Caco-2 (cell line): Measurements from ENCODE around the gene MLYCD. TPM values are rescaled to one million over a fixed set of nuclear protein-coding genes. Genes with fewer than 3 reads are reported as not detected.

ENCODE experiments used
- BruUV-seq: library from RNA; stranded (reverse); fragments of 400-500 nt; replicated peaks from 2 replicates; lab custom pipeline; 2021; lab: Mats Ljungman, UMichigan
- CTCF ChIA-PET: fragments of 300-600 bp; sonication (Branson Sonifier 250); formaldehyde crosslinking; loops from one replicate; lab custom pipeline; 2022; ENCODE audit warnings: antibody characterized with exemption; lab: Charles Lee
- POLR2A ChIA-PET: fragments of 300-600 bp; sonication (Branson Sonifier 250); formaldehyde crosslinking; loops from one replicate; lab custom pipeline; 2022; ENCODE audit warnings: antibody characterized with exemption; lab: Charles Lee
- DNase-seq, 2 experiments: peaks; one replicate each; pipeline versions ENCODE4 v3.0.0 to v3.0.0-alpha.2; 2020 to 2022
- H3K27me3 ChIP-seq: replicated peaks from 2 replicates; pipeline ENCODE4 v1.6.0; 2011; ENCODE audit warnings: low read length; ENCODE audit not compliant: control insufficient read depth, insufficient read depth
- H3K36me3 ChIP-seq: 2 replicates; pipeline ENCODE4 v1.5.1; 2011; ENCODE audit warnings: low read length; ENCODE audit not compliant: control insufficient read depth, insufficient read depth
- H3K4me1 ChIP-seq: fragments of 250-450 bp; sonication (Bioruptor Pico); 2 replicates; pipeline ENCODE4 v1.5.1; 2020; ENCODE audit warnings: mild to moderate bottlenecking
- H3K4me3 ChIP-seq: 2 replicates; pipeline ENCODE4 v1.5.1; 2011; ENCODE audit warnings: low read depth, mild to moderate bottlenecking, control low read depth, low read length
- H3K9me3 ChIP-seq: fragments of 250-450 bp; sonication (Bioruptor Pico); 2 replicates; pipeline ENCODE4 v1.5.1; 2020; ENCODE audit warnings: mild to moderate bottlenecking, moderate library complexity
- H3K27ac Mint-ChIP-seq: one replicate; pipeline ENCODE4 v1.8.0; 2022; ENCODE audit warnings: mixed read lengths; ENCODE audit not compliant: unreplicated experiment
- H3K27me3 Mint-ChIP-seq: one replicate; pipeline ENCODE4 v1.8.0; 2022; ENCODE audit warnings: mixed read lengths; ENCODE audit not compliant: insufficient read depth, unreplicated experiment
- H3K36me3 Mint-ChIP-seq: one replicate; pipeline ENCODE4 v1.8.0; 2022; ENCODE audit warnings: mild to moderate bottlenecking, mixed read lengths; ENCODE audit not compliant: insufficient read depth, unreplicated experiment
- H3K4me1 Mint-ChIP-seq: one replicate; pipeline ENCODE4 v1.8.0; 2022; ENCODE audit warnings: low read depth, mixed read lengths; ENCODE audit not compliant: unreplicated experiment
- H3K4me3 Mint-ChIP-seq: one replicate; pipeline ENCODE4 v1.8.0; 2022; ENCODE audit warnings: mild to moderate bottlenecking, moderate library complexity, mixed read lengths; ENCODE audit not compliant: unreplicated experiment
- H3K9me3 Mint-ChIP-seq: one replicate; pipeline ENCODE4 v1.8.0; 2022; ENCODE audit warnings: mixed read lengths; ENCODE audit not compliant: unreplicated experiment
- intact Hi-C: fragments of 100-400 bp; cut with micrococcal nuclease; formaldehyde crosslinking; loops from one replicate; pipeline ENCODE4 v1.10.0; 2022; ENCODE audit not compliant: unreplicated experiment
- total RNA-seq: library from RNA; stranded (reverse); gene quantifications from 2 replicates; pipeline ENCODE4 v1.2.3, GENCODE V29; 2022
- TF ChIP-seq, protein P1 (sequence below), 2 experiments: fragments of 200-600 bp in 1 of 2; IDR thresholded peaks; 1 replicate in 1 of 2; 2 replicates in 1 of 2; pipeline versions ENCODE4 v1.5.1 to v1.8.0; 2011 to 2022; ENCODE audit warnings: antibody characterized with exemption in 1 of 2, control low read depth in 1 of 2, inconsistent platforms in 1 of 2, low read depth in 1 of 2, low read length in 1 of 2, mild to moderate bottlenecking in 1 of 2, moderate library complexity in 1 of 2; ENCODE audit not compliant: insufficient read depth in 1 of 2, severe bottlenecking in 1 of 2, unreplicated experiment in 1 of 2

The MLYCD gene
- total RNA-seq, 1 experiment from 2014 or later = 8.7 TPM

DNA sequence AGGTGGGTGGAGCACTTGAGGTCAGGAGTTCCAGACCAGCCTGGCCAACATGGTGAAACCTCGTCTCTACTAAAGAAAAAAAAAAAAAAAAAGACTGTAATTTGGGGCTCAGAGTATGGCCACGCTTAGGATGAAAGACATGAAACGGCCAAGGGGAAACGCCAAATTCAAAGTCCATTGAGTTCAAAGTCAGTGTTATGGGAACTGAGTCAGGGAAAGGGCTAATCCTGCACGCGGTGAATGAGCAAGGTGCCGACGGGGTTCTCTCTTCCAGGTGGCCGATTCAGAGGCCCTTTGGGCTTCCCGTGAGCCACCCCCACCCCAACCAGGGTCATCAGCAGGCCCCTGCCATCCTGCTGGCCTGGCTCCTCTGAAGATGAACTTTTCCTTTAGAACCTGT is 46.7 kb downstream of the MLYCD start:
- Mint-ChIP-seq H3K36me3 (no peaks in the 10 kb centered on the region), H3K27me3 (no peaks in the 10 kb centered on the region), H3K4me3 (no peak overlapping the region), H3K27ac (no peak overlapping the region), H3K4me1 (peaks cover 14% of the 10 kb centered on the region), H3K9me3 (no peaks in the 10 kb centered on the region)
- ChIA-PET POLR2A (no interaction called here), CTCF (no interaction called here)
- no peaks in the 10 kb centered on the region for H3K36me3 ChIP-seq
- BruUV-seq = no TSS peak
- TF ChIP-seq, protein P1, sequence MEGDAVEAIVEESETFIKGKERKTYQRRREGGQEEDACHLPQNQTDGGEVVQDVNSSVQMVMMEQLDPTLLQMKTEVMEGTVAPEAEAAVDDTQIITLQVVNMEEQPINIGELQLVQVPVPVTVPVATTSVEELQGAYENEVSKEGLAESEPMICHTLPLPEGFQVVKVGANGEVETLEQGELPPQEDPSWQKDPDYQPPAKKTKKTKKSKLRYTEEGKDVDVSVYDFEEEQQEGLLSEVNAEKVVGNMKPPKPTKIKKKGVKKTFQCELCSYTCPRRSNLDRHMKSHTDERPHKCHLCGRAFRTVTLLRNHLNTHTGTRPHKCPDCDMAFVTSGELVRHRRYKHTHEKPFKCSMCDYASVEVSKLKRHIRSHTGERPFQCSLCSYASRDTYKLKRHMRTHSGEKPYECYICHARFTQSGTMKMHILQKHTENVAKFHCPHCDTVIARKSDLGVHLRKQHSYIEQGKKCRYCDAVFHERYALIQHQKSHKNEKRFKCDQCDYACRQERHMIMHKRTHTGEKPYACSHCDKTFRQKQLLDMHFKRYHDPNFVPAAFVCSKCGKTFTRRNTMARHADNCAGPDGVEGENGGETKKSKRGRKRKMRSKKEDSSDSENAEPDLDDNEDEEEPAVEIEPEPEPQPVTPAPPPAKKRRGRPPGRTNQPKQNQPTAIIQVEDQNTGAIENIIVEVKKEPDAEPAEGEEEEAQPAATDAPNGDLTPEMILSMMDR (IDR thresholded peaks at IDR 0.05; ENCODE audit: insufficient read depth in 1 of 2, low read depth in 1 of 2, low read length in 1 of 2, severe bottlenecking in 1 of 2, unreplicated experiment in 1 of 2) = no peak
- H3K27me3 ChIP-seq = no peaks in the 10 kb centered on the region
- intact Hi-C loops = no loop called here
- H3K9me3 ChIP-seq = no peaks in the 10 kb centered on the region
- no peak for DNase-seq
- H3K4me1 ChIP-seq = peaks cover 38% of the 10 kb centered on the region
- no peak overlapping the region for H3K4me3 ChIP-seq

DNA sequence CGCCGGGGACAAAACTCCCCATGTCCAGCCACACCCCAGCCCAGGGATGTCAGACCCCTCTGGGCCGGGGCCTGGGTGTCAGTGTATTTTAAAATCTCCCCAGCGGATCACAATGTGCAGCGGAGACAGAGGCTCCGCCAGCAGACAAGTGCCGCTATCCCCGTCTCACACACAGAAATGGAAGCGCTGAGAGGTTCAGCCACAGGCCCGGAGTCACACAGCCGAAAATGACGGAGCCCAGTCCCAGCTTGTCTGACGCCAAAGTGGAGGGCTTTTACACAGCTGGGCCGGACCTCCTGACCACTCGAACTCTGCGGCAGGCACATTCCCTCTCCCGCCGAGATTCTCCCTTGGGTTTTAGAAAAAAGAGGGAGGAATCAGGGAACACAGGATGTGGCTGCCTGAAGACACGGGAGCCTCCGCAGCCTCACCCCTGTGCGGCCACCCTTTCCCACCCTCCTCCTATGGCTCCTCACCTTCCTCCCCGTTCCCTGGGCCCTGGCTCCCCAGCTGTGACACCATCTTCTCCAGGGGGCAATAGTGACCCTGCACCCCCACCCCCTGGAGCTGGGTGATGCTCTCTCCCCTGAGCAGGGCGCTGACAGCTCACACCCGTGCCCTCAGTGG is 47.4 kb downstream of the MLYCD start:
- no TSS peak for BruUV-seq
- Mint-ChIP-seq H3K36me3 (no peaks in the 10 kb centered on the region), H3K4me1 (peaks cover 14% of the 10 kb centered on the region), H3K4me3 (no peak overlapping the region), H3K27me3 (no peaks in the 10 kb centered on the region), H3K27ac (no peak overlapping the region), H3K9me3 (no peaks in the 10 kb centered on the region)
- ChIA-PET CTCF (no interaction called here), POLR2A (no interaction called here)
- TF ChIP-seq, protein P1 (IDR thresholded peaks at IDR 0.05; ENCODE audit: insufficient read depth in 1 of 2, low read depth in 1 of 2, low read length in 1 of 2, severe bottlenecking in 1 of 2, unreplicated experiment in 1 of 2) = no peak
- no peaks in the 10 kb centered on the region for H3K36me3 ChIP-seq
- peaks cover 38% of the 10 kb centered on the region for H3K4me1 ChIP-seq
- no peaks in the 10 kb centered on the region for H3K27me3 ChIP-seq
- no peak for DNase-seq
- no peaks in the 10 kb centered on the region for H3K9me3 ChIP-seq
- intact Hi-C loops = no loop called here
- no peak overlapping the region for H3K4me3 ChIP-seq

DNA sequence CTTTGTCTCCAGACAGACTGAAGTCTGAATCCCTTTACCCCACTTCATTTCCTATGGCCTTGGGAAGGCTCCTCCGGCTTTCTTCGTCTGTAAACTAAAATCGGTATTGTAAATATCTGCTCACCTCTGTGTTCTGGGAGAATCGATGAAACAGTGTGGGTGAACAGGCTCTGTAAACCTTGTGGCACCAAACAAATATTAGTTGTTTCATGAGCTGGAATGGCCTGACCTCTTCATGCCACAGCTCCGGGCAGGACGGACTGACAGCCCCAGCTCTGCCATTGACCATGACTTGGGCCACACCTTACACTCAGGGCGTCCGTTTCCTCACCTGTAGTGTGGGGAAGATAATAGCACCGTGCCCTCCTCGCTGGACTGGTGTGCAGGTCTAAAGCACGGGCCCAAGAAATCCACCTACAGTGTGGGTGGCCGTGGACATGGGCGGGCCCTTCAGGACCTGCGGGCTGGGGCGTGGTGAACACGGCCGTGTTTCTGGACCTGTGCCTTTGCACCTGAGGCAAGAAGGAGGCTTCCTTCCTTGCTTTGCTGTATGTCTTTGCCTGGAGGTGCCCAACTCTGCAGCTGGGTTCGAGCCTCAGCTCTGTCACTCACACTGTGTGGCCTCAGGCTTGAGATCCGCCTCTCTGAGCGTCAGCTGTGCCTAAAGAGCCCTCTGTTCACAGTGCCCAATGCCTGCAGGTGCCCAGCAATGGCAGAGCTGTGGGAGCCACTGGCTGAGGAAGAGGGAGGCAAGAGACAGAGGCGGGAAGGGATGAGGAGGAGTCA is 48.1 kb downstream of the MLYCD start:
- Mint-ChIP-seq H3K27ac (no peak overlapping the region), H3K36me3 (no peaks in the 10 kb centered on the region), H3K4me3 (no peak overlapping the region), H3K9me3 (no peaks in the 10 kb centered on the region), H3K4me1 (peaks cover 14% of the 10 kb centered on the region), H3K27me3 (no peaks in the 10 kb centered on the region)
- TF ChIP-seq, protein P1 (IDR thresholded peaks at IDR 0.05; ENCODE audit: insufficient read depth in 1 of 2, low read depth in 1 of 2, low read length in 1 of 2, severe bottlenecking in 1 of 2, unreplicated experiment in 1 of 2) = no peak
- BruUV-seq = no TSS peak
- no peak for DNase-seq
- Histone ChIP-seq H3K36me3 (no peaks in the 10 kb centered on the region), H3K4me1 (peaks cover 36% of the 10 kb centered on the region), H3K9me3 (no peaks in the 10 kb centered on the region), H3K27me3 (no peaks in the 10 kb centered on the region), H3K4me3 (no peak overlapping the region)
- intact Hi-C loops = no loop called here
- CTCF ChIA-PET = interaction anchor here (0.5 kb wide), 1 partner anchor 11 kb away, joined by 4 read pairs; no protein-coding TSS in a partner anchor
- POLR2A ChIA-PET = interaction anchor here (0.6 kb wide), 1 partner anchor 16 kb away, joined by 3 read pairs; no protein-coding TSS in a partner anchor
